Activated CD8-positive, alpha-beta memory T cell treated with anti-CD3 and anti-CD28 coated beads for 36 hours (primary cell): ENCODE measurements around the gene TMEM127. TPM values are rescaled to one million over a fixed set of nuclear protein-coding genes. Genes with fewer than 3 reads are reported as not detected.

Experiments
- CTCF ChIA-PET: fragments of 350-600 bp; sonication (Branson Sonifier 250); formaldehyde crosslinking; loops from one replicate; lab custom pipeline; 2021; ENCODE audit warnings: antibody characterized with exemption; lab: Charles Lee
- POLR2A ChIA-PET: fragments of 350-600 bp; sonication (Branson Sonifier 250); formaldehyde crosslinking; loops from one replicate; lab custom pipeline; 2021; ENCODE audit warnings: antibody characterized with exemption; lab: Charles Lee
- total RNA-seq, 2 experiments: library from RNA; stranded (reverse); gene quantifications; one replicate each; pipeline ENCODE4 v1.2.3, GENCODE V29; 2021

Gene TMEM127
- total RNA-seq, 2 experiments from 2014 or later: 24.6 to 27.4 TPM

GRCh38 chr2:96250188-96250587 is 15.6 kb downstream of the TMEM127 start:
- ChIA-PET POLR2A (no interaction called here), CTCF (interaction anchor here (0.7 kb wide), 1 partner anchor 76 kb away, joined by 3 read pairs; no protein-coding TSS in a partner anchor)

DNA sequence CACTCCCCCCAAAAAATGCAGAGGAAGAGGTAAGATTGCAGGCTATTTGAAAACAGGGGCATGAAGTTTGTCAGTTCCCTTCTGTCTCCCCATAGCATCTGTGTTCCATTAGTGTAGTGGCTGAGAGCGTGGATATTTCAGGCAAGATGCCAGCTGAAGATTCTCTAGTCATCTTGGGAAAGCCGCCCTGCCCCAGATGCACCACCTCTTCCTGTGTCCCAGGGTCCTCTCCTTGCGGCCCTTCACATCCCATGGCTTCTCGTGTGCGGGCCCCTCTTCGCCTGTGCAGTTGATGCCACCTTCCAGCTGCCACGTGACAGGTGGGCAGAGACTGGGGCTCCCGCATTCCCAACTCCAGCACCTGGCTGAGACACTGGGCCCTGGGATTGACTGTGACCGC is 16.1 kb downstream of the TMEM127 start:
- CTCF ChIA-PET: interaction anchor here (0.7 kb wide), 1 partner anchor 14 kb away, joined by 3 read pairs; no protein-coding TSS in a partner anchor
- POLR2A ChIA-PET: no interaction called here

- ChIA-PET POLR2A (no interaction called here), CTCF (no interaction called here)
Measured at GRCh38 chr2:96248624-96249023, 17.2 kb downstream of the TMEM127 start.

DNA sequence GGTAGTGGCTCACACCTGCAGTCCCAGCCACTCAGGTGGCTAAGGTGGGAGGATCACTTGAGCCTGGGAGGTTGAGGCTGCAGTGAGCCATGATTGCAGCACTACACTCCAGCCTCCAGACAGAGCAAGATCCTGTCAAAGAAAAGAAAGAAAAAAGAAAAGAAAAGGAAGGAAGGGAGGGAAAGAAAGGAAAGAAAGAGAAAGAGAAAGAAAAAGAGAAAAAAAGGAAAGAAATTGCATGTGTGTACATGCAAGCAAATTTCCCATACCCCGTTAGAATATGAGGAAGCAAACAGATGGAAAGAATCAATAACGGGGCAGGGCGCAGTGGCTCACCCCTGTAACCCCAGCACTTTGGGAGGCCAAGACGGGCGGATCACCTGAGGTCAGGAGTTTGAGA is 17.9 kb downstream of the TMEM127 start:
- ChIA-PET POLR2A (no interaction called here), CTCF (no interaction called here)

DNA sequence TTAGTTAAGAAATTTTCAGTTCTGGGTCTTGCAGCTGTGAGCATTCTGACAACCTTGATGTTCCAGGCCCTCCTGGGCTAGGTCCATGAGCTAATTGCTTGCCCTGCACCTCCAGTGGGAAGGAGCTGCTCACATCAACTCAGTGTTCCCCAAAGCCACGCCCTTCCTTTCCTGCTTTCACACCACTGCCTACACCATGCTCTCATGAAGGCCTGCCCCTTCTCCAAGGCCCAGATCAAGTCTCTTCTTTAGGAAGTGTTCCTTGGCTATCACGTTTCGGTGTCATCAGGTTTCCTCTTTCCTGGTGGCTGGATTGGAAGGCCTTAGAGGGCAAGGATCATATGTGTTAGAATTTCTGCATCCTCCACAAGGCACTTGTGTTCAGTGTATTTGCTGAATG is 18.8 kb downstream of the TMEM127 start:
- CTCF ChIA-PET: no interaction called here

GRCh38 chr2:96245609-96246390 is 20.0 kb downstream of the TMEM127 start:
- CTCF ChIA-PET: no interaction called here
- POLR2A ChIA-PET: no interaction called here

More for the DNA sequence above, 18.8 kb downstream of the TMEM127 start:
- POLR2A ChIA-PET: interaction anchor here (0.6 kb wide), 1 partner anchor 9 kb away, joined by 3 read pairs; no protein-coding TSS in a partner anchor

- ChIA-PET POLR2A (interaction anchor here (0.7 kb wide), 1 partner anchor 78 kb away, joined by 3 read pairs; no protein-coding TSS in a partner anchor), CTCF (no interaction called here)
Measured at GRCh38 chr2:96243843-96244242, 22.0 kb downstream of the TMEM127 start.

GRCh38 chr2:96241900-96242611 is 23.7 kb downstream of the TMEM127 start:
- ChIA-PET POLR2A (interaction anchor here (0.5 kb wide), 1 partner anchor 285 kb away, joined by 3 read pairs; no protein-coding TSS in a partner anchor), CTCF (interaction anchor here (0.6 to 3.1 kb wide), 5 partner anchors 18 to 312 kb away, joined by 3 to 11 read pairs (median 4); partner anchors contain the start of gene STARD7)

DNA sequence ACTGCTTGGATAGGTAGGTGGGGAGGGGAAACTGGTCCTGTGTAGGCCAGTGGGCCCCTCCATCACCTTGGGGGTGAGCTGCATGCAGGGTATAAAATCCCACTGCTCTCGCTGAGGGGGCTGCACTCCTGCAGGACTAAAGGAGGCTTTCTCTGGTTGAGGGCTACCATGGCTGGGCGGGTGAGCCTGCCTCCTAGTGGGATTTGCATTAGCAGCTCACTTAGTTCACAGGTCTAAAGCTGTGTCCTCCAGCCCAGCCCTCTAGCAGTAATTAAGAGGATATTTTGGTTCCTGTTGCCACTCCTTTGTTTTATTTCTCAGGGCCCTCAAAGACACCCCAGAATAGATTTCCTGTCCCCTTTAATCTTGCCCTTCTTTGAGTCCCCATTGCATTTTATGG is 24.6 kb downstream of the TMEM127 start:
- POLR2A ChIA-PET: no interaction called here
- CTCF ChIA-PET: interaction anchor here (0.6 to 3.1 kb wide), 4 partner anchors 19 to 313 kb away, joined by 3 to 11 read pairs (median 4); partner anchors contain the start of gene STARD7

DNA sequence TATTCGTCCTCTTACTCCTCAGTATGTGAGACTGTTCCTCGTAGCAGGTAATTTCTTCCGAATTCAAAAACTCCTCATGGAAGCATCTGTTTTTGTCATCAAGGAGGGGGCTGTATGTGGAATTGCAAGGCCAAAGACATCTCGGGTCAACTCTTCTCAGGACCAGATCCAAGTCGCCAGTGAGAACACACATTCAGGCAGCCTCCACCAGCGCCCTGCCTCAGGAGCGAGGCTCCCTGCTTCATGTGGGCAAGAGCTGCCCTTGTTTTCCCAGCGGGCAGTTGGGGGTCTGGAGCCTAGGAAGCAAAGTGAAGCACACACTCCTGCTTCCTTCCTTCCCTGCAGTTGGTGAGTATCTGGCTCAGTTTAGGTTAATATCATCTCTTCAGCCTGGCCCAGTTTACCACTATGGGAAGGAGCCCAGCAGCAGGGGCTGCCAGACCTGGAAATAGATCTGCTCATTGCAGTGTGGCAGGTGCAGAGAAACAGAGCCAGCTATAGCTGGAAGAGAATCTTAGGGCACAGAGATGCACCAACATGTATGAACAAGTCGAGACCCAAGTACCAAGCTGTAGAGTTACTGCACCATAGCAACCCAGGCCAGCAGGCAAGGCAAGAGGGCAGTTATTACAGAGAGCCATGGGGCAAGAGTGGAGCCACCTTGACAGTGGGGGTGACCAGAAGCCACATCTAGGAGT is 25.3 kb downstream of the TMEM127 start:
- ChIA-PET CTCF (interaction anchor here (1.9 to 3.1 kb wide), 2 partner anchors 20 to 32 kb away, joined by 4 to 11 read pairs; partner anchors contain the start of gene STARD7), POLR2A (no interaction called here)

DNA sequence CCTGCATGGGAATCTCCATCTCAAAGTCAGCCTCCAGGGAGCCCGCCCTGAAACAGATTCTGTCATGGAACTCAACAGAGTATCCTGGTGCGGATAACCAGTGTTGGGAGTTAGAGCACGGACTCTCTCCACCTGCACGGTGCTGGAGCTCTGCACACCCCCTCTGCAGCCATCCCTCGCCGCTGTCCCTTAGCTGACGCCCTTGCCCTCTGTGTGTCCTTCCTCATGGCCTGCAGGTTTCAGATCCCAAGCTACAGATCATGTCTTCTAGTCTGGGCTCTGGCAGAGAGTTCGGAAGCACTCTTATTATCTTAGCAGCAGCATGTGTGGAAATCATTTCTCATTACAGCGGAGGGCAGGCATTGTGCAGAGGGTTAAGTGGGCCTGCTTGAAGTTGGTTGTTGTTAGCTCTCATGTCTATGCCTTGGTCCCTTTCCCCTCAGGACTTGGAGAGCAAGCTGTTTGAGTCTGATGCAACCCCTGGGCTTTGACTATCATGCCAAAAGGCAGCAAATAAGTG is 26.0 kb downstream of the TMEM127 start:
- ChIA-PET POLR2A (no interaction called here), CTCF (interaction anchor here (1.9 to 3.1 kb wide), 2 partner anchors 21 to 31 kb away, joined by 4 to 11 read pairs; partner anchors contain the start of gene STARD7)

DNA sequence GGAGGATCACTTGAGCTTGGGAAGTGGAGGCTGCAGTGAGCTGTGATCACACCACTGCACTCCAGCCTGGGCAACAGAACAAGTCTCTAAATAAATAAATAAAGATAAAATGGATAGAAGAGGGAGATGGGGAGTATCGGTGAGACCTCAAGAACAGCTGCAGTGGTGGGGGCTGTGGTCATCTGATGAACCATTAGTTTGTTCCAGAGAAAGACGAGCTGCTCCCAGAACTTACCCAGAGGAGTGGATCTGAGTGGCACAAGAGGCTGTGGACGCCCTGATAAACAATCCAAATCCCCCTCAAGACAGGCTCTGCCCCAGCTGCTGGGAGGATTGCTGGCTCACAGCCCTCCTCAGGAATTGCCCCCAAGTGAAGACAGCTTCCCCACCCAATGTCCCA is 26.7 kb downstream of the TMEM127 start:
- CTCF ChIA-PET: interaction anchor here (0.6 kb wide), 1 partner anchor 18 kb away, joined by 3 read pairs; no protein-coding TSS in a partner anchor
- POLR2A ChIA-PET: no interaction called here

- ChIA-PET CTCF (interaction anchor here (1.9 kb wide), 1 partner anchor 22 kb away, joined by 4 read pairs; no protein-coding TSS in a partner anchor), POLR2A (interaction anchor here (0.9 kb wide), 1 partner anchor 29 kb away, joined by 3 read pairs; the partner anchor contains the start of gene STARD7)
Measured at GRCh38 chr2:96238266-96238665, 27.5 kb downstream of the TMEM127 start.

DNA sequence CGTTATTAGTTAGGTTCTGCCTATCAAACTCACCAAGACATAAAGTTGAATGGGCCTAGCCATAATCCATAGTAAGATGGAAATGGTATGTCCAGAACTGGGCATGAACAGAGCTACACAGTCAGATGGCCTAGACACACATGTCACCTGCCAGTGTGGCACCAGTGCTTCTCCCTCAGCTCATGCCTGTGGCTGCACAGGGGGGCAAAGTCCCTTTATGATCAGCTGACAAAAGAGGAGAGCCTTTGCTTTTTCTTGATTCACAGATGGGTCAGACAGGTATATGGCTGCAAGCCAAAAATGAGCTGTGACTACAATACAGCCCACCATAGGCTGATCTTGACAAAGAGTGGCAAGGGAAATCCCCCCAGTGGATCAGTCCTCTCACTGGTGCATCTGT is 28.9 kb downstream of the TMEM127 start:
- ChIA-PET CTCF (interaction anchor here (1.9 kb wide), 1 partner anchor 24 kb away, joined by 4 read pairs; no protein-coding TSS in a partner anchor), POLR2A (no interaction called here)

DNA sequence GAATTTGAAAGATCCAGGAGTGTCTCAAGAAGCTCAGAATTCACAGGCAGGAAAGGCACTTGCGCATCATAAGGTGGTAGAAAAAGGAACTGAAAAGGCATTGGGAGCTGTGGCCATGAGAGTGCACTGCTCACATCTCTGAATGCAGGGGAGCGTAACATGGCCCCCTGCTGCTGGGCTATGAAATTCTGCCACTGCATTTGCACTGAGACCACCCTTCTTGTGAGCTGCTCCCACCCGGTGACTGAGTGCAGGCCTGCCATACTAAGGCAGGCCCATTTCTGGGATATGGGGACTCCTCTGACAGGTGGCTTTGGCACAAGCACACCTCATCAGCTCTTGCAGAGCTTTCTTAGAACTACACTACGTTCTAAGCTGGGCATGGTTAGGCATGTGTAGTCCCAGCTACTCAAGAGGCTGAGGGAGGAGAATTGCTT is 31.9 kb downstream of the TMEM127 start:
- CTCF ChIA-PET: no interaction called here
- POLR2A ChIA-PET: no interaction called here

GRCh38 chr2:96233436-96233835 is 32.4 kb downstream of the TMEM127 start:
- ChIA-PET POLR2A (no interaction called here), CTCF (no interaction called here)

DNA sequence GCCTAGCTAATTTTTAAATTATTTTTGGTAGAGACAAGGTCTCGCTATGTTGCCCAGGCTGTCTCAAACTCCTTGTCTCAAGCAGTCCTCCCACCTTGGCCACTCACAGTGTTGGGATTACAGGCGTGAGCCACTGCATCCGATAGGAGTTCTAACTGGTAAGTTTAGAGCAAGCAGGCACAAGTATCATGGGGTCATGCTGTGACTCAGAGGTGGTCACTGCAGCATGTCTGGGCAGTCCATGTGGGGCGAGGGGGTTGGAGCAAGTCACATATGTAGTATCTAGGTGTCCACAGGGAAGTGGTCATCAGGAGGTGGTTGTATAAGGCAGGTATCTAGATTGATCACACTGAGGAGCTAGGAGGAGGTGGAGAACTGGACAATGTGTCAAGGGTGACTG is 34.5 kb downstream of the TMEM127 start:
- POLR2A ChIA-PET: no interaction called here
- CTCF ChIA-PET: interaction anchor here (0.6 to 1.2 kb wide), 2 partner anchors 34 to 58 kb away, joined by 3 read pairs; no protein-coding TSS in a partner anchor

DNA sequence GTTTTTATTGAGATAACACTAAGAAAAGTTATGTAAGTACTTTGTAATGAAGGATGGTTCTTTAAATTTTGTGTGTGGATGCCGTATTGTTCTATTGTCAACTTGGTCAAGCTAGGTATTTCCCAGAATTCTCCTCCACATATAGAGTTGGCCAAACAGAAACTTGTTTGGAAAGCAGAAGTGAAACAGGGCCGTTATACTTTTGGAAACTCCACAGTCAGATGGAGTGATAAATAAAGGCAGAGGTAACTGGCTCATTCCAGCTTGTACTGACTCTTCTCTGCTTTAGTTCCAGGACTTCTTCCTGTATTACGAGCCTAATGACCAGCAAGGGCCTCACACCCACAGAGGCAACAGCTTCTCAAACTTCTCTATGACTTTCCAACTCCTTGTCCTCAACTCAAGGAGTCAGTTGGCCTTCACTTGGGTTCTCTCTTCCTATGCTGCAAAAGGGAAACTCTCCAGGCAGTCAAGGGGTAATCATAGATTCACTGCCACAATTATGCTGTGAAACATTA is 40.7 kb downstream of the TMEM127 start:
- POLR2A ChIA-PET: no interaction called here
- CTCF ChIA-PET: no interaction called here
